GM12878 (cell line): ENCODE results near the gene EPO.

Source experiments
- CEBPB ChIP-seq, 2 experiments: fragments of 150-350 bp in 1 of 2; IDR thresholded peaks; 2 replicates each; pipeline ENCODE4 v1.6.1; 2012 to 2014; ENCODE audit warnings: low read depth in 2 of 2, low read length in 2 of 2, borderline replicate concordance in 1 of 2, inconsistent platforms in 1 of 2
- CTCF ChIP-seq, 3 experiments: IDR thresholded peaks in 2 of 3; conservative IDR thresholded peaks in 1 of 3; 2 replicates each; pipeline ENCODE4 v1.5.1; 2011; ENCODE audit warnings: low read depth in 3 of 3, low read length in 3 of 3, mild to moderate bottlenecking in 3 of 3, control low read depth in 2 of 3, moderate library complexity in 2 of 3, inconsistent platforms in 1 of 3, mixed read lengths in 1 of 3; ENCODE audit not compliant: control insufficient read depth in 2 of 3, insufficient read depth in 1 of 3; ENCODE audit errors: extremely low read depth in 1 of 3
- MYC ChIP-seq: IDR thresholded peaks from 2 replicates; pipeline ENCODE4 v1.6.1; 2011; ENCODE audit warnings: mild to moderate bottlenecking, low read length, moderate library complexity, inconsistent platforms; ENCODE audit not compliant: insufficient read depth, insufficient replicate concordance, insufficient read length, severe bottlenecking
- POLR2AphosphoS5 ChIP-seq: IDR thresholded peaks from 2 replicates; pipeline ENCODE4 v1.6.1; 2011; ENCODE audit warnings: mild to moderate bottlenecking, low read length, inconsistent platforms
- TF ChIP-seq, protein P1 (sequence below): IDR thresholded peaks from 2 replicates; pipeline ENCODE4 v1.6.1; 2011; ENCODE audit warnings: low read depth, mild to moderate bottlenecking, low read length, moderate library complexity, borderline replicate concordance; ENCODE audit errors: extremely low read depth

DNA sequence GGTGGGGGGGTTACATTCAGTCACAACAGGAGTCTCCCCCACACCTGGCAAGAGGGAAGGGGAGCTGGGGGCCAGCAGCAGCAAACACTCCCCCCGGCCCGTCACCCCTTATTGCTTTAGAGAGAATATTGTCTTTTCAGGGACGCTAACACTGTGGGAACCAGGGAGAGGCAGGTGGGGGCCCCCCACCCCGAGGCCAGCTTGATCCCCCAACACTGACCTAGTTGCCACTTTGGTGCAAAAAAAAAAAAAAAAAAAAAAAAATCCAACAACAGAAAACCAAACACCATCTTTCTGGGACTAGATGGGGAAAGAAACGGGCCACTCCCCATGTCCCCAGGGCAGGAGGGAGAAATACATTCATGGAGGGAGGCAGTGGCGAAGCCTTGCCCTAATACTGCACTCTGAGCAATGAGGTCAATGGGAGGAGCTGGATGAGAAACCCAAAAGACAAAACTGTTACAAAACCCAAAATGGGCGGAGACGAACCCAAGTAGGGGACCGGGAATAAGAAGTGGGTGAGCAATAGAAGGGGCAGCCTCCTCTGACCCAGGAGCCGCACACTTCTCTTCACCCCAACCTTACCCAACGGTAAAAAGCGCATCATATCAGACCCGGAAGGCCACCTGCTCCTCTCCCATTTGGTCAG, 40.2 kb upstream of the EPO start:
- TF ChIP-seq POLR2AphosphoS5 (no peak), MYC (no peak), CEBPB (IDR thresholded peaks at IDR 0.05; ENCODE audit: borderline replicate concordance in 1 of 2, low read depth in 2 of 2, low read length in 2 of 2) (no peak), CTCF (IDR thresholded peaks at IDR 0.05 in 2 of 3, conservative IDR thresholded peaks at IDR 0.05 in 1 of 3; ENCODE audit: control insufficient read depth in 2 of 3, extremely low read depth in 1 of 3, insufficient read depth in 1 of 3, low read depth in 3 of 3, low read length in 3 of 3) (no peak)
- TF ChIP-seq, protein P1, sequence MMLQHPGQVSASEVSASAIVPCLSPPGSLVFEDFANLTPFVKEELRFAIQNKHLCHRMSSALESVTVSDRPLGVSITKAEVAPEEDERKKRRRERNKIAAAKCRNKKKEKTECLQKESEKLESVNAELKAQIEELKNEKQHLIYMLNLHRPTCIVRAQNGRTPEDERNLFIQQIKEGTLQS = no peak
